OCI-LY1 (cell line): ENCODE data around the gene REC8.

Experiments
- H2AFZ ChIP-seq: fragments of 200-600 bp; sonication (generic), shearing (Covaris generic); 2 replicates; pipeline ENCODE4 v1.6.0; 2014; ENCODE audit warnings: antibody characterized with exemption, mild to moderate bottlenecking, low read length
- H3F3A ChIP-seq: fragments of 200-600 bp; sonication (generic), shearing (Covaris generic); 2 replicates; pipeline ENCODE4 v1.6.0; 2014; ENCODE audit warnings: mild to moderate bottlenecking, antibody characterized with exemption, low read length, moderate library complexity; ENCODE audit not compliant: insufficient read depth
- H3K27ac ChIP-seq: fragments of 200-600 bp; sonication (generic); 2 replicates; pipeline ENCODE4 v1.5.1; 2014; ENCODE audit warnings: low read length, mixed run types, mild to moderate bottlenecking, low read depth; ENCODE audit not compliant: poor library complexity, severe bottlenecking
- H3K27me3 ChIP-seq: fragments of 200-600 bp; sonication (generic); 2 replicates; pipeline ENCODE4 v1.6.0; 2014; ENCODE audit warnings: antibody characterized with exemption, mild to moderate bottlenecking, low read length, moderate library complexity; ENCODE audit not compliant: insufficient read depth
- H3K36me3 ChIP-seq: fragments of 200-600 bp; sonication (generic); 2 replicates; pipeline ENCODE4 v1.6.1; 2014; ENCODE audit warnings: mild to moderate bottlenecking, antibody characterized with exemption, low read length, moderate library complexity, mixed read lengths; ENCODE audit not compliant: insufficient read depth
- H3K4me1 ChIP-seq: fragments of 200-600 bp; sonication (generic); 2 replicates; pipeline ENCODE4 v1.5.1; 2014; ENCODE audit warnings: mild to moderate bottlenecking, low read length, moderate library complexity; ENCODE audit not compliant: insufficient read depth, severe bottlenecking
- H3K4me2 ChIP-seq: fragments of 200-600 bp; sonication (generic), shearing (Covaris generic); 2 replicates; pipeline ENCODE4 v1.6.1; 2014; ENCODE audit warnings: low read length
- H3K4me3 ChIP-seq: fragments of 200-600 bp; sonication (generic); 2 replicates; pipeline ENCODE4 v1.5.1; 2014; ENCODE audit warnings: low read length, low read depth, mild to moderate bottlenecking, mixed read lengths; ENCODE audit not compliant: poor library complexity, severe bottlenecking
- H3K79me2 ChIP-seq: fragments of 200-600 bp; shearing (Covaris generic); 2 replicates; pipeline ENCODE4 v1.6.1; 2016; ENCODE audit warnings: mixed run types, low read length, mixed read lengths; ENCODE audit not compliant: insufficient read depth
- H3K9ac ChIP-seq: fragments of 200-600 bp; sonication (generic), shearing (Covaris generic); 2 replicates; pipeline ENCODE4 v1.6.1; 2014; ENCODE audit warnings: mild to moderate bottlenecking, low read length, mixed read lengths
- H3K9me2 ChIP-seq: fragments of 200-600 bp; sonication (generic), shearing (Covaris generic); 2 replicates; pipeline ENCODE4 v1.6.1; 2014; ENCODE audit warnings: low read depth, mild to moderate bottlenecking, low read length, mixed read lengths
- H3K9me3 ChIP-seq: fragments of 200-600 bp; shearing (Covaris generic); 2 replicates; pipeline ENCODE4 v1.6.1; 2014; ENCODE audit warnings: low read length, mixed read lengths
- H4K20me1 ChIP-seq: fragments of 200-600 bp; sonication (generic), shearing (Covaris generic); 2 replicates; pipeline ENCODE4 v1.6.0; 2016; ENCODE audit warnings: mild to moderate bottlenecking, low read length; ENCODE audit not compliant: insufficient read depth
- CTCF ChIP-seq: fragments of 200-600 bp; sonication (generic), shearing (Covaris generic); IDR thresholded peaks from 2 replicates; pipeline ENCODE4 v1.5.1; 2017; ENCODE audit warnings: mild to moderate bottlenecking, antibody characterized with exemption, low read length, moderate library complexity, mixed read lengths
- EZH2 ChIP-seq: fragments of 200-600 bp; sonication (generic), shearing (Covaris generic); IDR thresholded peaks from 2 replicates; pipeline ENCODE4 v1.8.0; 2017; ENCODE audit warnings: borderline replicate concordance, mixed run types, mild to moderate bottlenecking, antibody characterized with exemption, low read length, moderate library complexity, mixed read lengths

Gene REC8

GRCh38 chr14:24204163-24205146 lies 32.6 kb downstream of the REC8 start:
- no peak overlapping the region for H3K9ac ChIP-seq
- H3K36me3 ChIP-seq, result peaks cover 77% of the 10 kb centered on the region
- no peak overlapping the region for H3K27ac ChIP-seq
- no peak overlapping the region for H2AFZ ChIP-seq
- no peaks in the 10 kb centered on the region for H3F3A ChIP-seq
- H3K79me2 ChIP-seq, result no peaks in the 10 kb centered on the region
- no peaks in the 10 kb centered on the region for H3K9me2 ChIP-seq
- H3K9me3 ChIP-seq, result peaks cover 3% of the 10 kb centered on the region; the same call in 1 of the 2 replicates
- H3K4me2 ChIP-seq, result no peak overlapping the region
- no peaks in the 10 kb centered on the region for H4K20me1 ChIP-seq
- no peak for TF ChIP-seq EZH2
- no peak for TF ChIP-seq CTCF
- H3K4me3 ChIP-seq, result no peak overlapping the region
- no peaks in the 10 kb centered on the region for H3K27me3 ChIP-seq
- H3K4me1 ChIP-seq, result no peaks in the 10 kb centered on the region

DNA sequence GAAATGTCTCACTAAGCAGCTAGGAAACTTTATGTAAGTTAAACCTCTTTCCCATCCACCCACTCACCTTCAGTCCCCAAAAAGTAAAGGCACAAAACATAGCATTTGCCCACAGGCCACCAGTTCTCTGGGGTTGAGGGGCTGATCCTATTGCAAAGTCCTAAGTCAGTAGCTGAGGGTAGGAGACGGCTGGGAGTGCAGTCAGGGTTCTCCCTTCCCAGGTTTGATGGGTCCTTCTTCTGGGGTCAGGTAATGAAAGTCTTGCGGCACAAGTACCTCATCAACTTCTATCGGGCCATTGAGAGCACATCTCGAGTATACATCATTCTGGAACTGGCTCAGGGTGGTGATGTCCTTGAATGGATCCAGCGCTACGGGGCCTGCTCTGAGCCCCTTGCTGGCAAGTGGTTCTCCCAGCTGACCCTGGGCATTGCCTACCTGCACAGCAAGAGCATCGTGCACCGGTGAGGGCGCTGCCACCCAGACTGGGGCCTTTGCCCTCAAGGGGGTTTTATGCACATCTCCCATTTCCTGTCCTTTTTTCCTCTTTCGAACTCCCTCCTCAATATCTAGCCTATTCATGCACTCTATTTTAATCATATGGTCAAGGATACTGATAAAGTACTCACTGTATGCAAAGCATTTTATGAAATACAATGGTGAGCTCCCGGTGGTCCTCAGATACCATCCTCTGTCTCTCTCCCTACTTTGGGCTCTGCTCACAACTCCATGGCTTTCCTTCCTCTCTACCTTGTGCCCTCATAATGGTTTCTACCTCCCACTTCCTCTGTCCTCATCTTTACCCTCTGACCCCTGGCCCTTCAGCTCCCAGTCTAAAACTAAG lies 34.6 kb downstream of the REC8 start:
- no peaks in the 10 kb centered on the region for H4K20me1 ChIP-seq
- H3K36me3 ChIP-seq, result peaks cover 86% of the 10 kb centered on the region
- H3K9ac ChIP-seq, result no peak overlapping the region
- H3K27ac ChIP-seq, result no peak overlapping the region
- H3K9me3 ChIP-seq, result 0 out of 2 replicates have a peak, but pooled peaks cover under 1% of the 10 kb centered on the region
- no peaks in the 10 kb centered on the region for H3K79me2 ChIP-seq
- H2AFZ ChIP-seq, result no peak overlapping the region
- no peaks in the 10 kb centered on the region for H3K9me2 ChIP-seq
- no peaks in the 10 kb centered on the region for H3K4me1 ChIP-seq
- H3K4me3 ChIP-seq, result no peak overlapping the region
- no peak overlapping the region for H3K4me2 ChIP-seq
- no peak for TF ChIP-seq CTCF
- no peak for TF ChIP-seq EZH2
- H3F3A ChIP-seq, result no peaks in the 10 kb centered on the region
- no peaks in the 10 kb centered on the region for H3K27me3 ChIP-seq

- no peaks in the 10 kb centered on the region for H3F3A ChIP-seq
- H3K9ac ChIP-seq, result no peak overlapping the region
- H4K20me1 ChIP-seq, result no peaks in the 10 kb centered on the region
- peaks cover 3% of the 10 kb centered on the region for H3K4me1 ChIP-seq
- H3K4me3 ChIP-seq, result no peak overlapping the region
- no peak for TF ChIP-seq EZH2
- no peak for TF ChIP-seq CTCF
- no peaks in the 10 kb centered on the region for H3K27me3 ChIP-seq
- H3K9me3 ChIP-seq, result no peaks in the 10 kb centered on the region
- no peak overlapping the region for H3K27ac ChIP-seq
- no peaks in the 10 kb centered on the region for H3K9me2 ChIP-seq
- H2AFZ ChIP-seq, result no peak overlapping the region
- no peaks in the 10 kb centered on the region; the same call in 1 of the 2 replicates for H3K79me2 ChIP-seq
- H3K36me3 ChIP-seq, result peaks cover 85% of the 10 kb centered on the region
- no peak overlapping the region for H3K4me2 ChIP-seq
Measured at GRCh38 chr14:24207104-24207551, 35.2 kb downstream of the REC8 start.
